Activated T-cell treated with anti-CD3 and anti-CD28 coated beads for 24 hours (primary cell): ENCODE data around the gene LGI4.
"Not testable (repeated sequence)": the region's sequence is repeated elsewhere in the genome, so short reads cannot be mapped to it uniquely, and the experiment has no call there.

ENCODE experiments used
- DNase-seq: peaks from one replicate; pipeline ENCODE4 v3.0.0-alpha.2; 2020; ENCODE audit warnings: low read depth

The LGI4 gene

GRCh38 chr19:35141837-35142605 is 7.2 kb upstream of the LGI4 start:
- DNase-seq, result no peak

GRCh38 chr19:35140962-35141836 is 6.3 kb upstream of the LGI4 start:
- peak; percentile 94 for DNase-seq

- DNase-seq, result no peak
Measured at GRCh38 chr19:35140207-35140961, 5.5 kb upstream of the LGI4 start.

GRCh38 chr19:35138305-35138892 is 3.5 kb upstream of the LGI4 start, which contains the start of gene FXYD1:
Gene FXYD1, plus strand, starts transcription at chr19:35138824. Its CDS starts 1,256 bp downstream, at chr19:35140080.
- no peak for DNase-seq

- DNase-seq, result no peak
Measured at GRCh38 chr19:35136977-35137702, 2.3 kb upstream of the LGI4 start.

GRCh38 chr19:35136231-35136630 is 1.4 kb upstream of the LGI4 start:
- DNase-seq, result no peak

- peak; percentile 48 for DNase-seq
Measured at GRCh38 chr19:35135389-35135909, 590 bp upstream of the LGI4 start.

- DNase-seq, result no peak
Measured at GRCh38 chr19:35133826-35134225, 1.0 kb downstream of the LGI4 start.

GRCh38 chr19:35132254-35132653 is 2.6 kb downstream of the LGI4 start:
- no peak for DNase-seq

GRCh38 chr19:35130761-35131720 is 3.8 kb downstream of the LGI4 start:
- DNase-seq, result no peak

- DNase-seq, result not testable (repeated sequence)
Measured at GRCh38 chr19:35129724-35130274, 5.1 kb downstream of the LGI4 start.

- DNase-seq, result no peak
Measured at GRCh38 chr19:35128398-35129057, 6.3 kb downstream of the LGI4 start.

- no peak for DNase-seq
Measured at GRCh38 chr19:35127871-35128270, 7.0 kb downstream of the LGI4 start.

- no peak for DNase-seq
Measured at GRCh38 chr19:35126624-35126959, 8.3 kb downstream of the LGI4 start.

GRCh38 chr19:35125749-35126623 is 8.9 kb downstream of the LGI4 start:
- DNase-seq, result no peak

- DNase-seq, result no peak
Measured at GRCh38 chr19:35125270-35125717, 9.6 kb downstream of the LGI4 start.

GRCh38 chr19:35124098-35125060 is 10.5 kb downstream of the LGI4 start:
- peak; percentile 83 for DNase-seq
